IPS-18c (cell line): ENCODE data around the gene PYGB.
"Not testable (repeated sequence)": the region's sequence is repeated elsewhere in the genome, so short reads cannot be mapped to it uniquely, and the experiment has no call there.

ENCODE experiments used
- H3K4me3 ChIP-seq: 2 replicates; pipeline ENCODE4 v1.7.0; 2013; ENCODE audit warnings: low read depth, mild to moderate bottlenecking, low read length, moderate library complexity; ENCODE audit not compliant: insufficient read depth
- H3K9me3 ChIP-seq: one replicate; pipeline ENCODE4 v1.6.1; 2013; ENCODE audit warnings: mild to moderate bottlenecking, low read length, moderate library complexity; ENCODE audit not compliant: control insufficient read depth, insufficient read depth

PYGB gene

GRCh38 chr20:25252686-25253421 lies 5.0 kb downstream of the PYGB start:
- H3K4me3 ChIP-seq, result no peak overlapping the region
- no peaks in the 10 kb centered on the region for H3K9me3 ChIP-seq

- H3K4me3 ChIP-seq, result no peak overlapping the region
- no peaks in the 10 kb centered on the region for H3K9me3 ChIP-seq
Measured at GRCh38 chr20:25253606-25254275, 5.9 kb downstream of the PYGB start.

GRCh38 chr20:25254571-25254970 lies 6.7 kb downstream of the PYGB start:
- H3K9me3 ChIP-seq, result no peaks in the 10 kb centered on the region
- H3K4me3 ChIP-seq, result no peak overlapping the region

GRCh38 chr20:25254986-25255680 lies 7.2 kb downstream of the PYGB start:
- no peaks in the 10 kb centered on the region for H3K9me3 ChIP-seq
- no peak overlapping the region for H3K4me3 ChIP-seq

- H3K4me3 ChIP-seq, result no peak overlapping the region
- peaks cover 8% of the 10 kb centered on the region for H3K9me3 ChIP-seq
Measured at GRCh38 chr20:25256226-25256859, 8.5 kb downstream of the PYGB start.

- Histone ChIP-seq H3K4me3 (no peak overlapping the region), H3K9me3 (peaks cover 8% of the 10 kb centered on the region)
Measured at GRCh38 chr20:25257130-25257529, 9.2 kb downstream of the PYGB start.

GRCh38 chr20:25257756-25258475 lies 10.0 kb downstream of the PYGB start:
- Histone ChIP-seq H3K4me3 (no peak overlapping the region), H3K9me3 (peaks cover 8% of the 10 kb centered on the region)

GRCh38 chr20:25258476-25258805 lies 10.6 kb downstream of the PYGB start:
- H3K9me3 ChIP-seq, result peaks cover 8% of the 10 kb centered on the region
- no peak overlapping the region for H3K4me3 ChIP-seq

- H3K9me3 ChIP-seq, result peaks cover 8% of the 10 kb centered on the region
- no peak overlapping the region for H3K4me3 ChIP-seq
Measured at GRCh38 chr20:25258828-25259227, 10.9 kb downstream of the PYGB start.

GRCh38 chr20:25259358-25259757 lies 11.5 kb downstream of the PYGB start:
- Histone ChIP-seq H3K4me3 (no peak overlapping the region), H3K9me3 (peaks cover 8% of the 10 kb centered on the region)

GRCh38 chr20:25259788-25260254 lies 11.9 kb downstream of the PYGB start:
- peaks cover 8% of the 10 kb centered on the region for H3K9me3 ChIP-seq
- H3K4me3 ChIP-seq, result no peak overlapping the region

- H3K9me3 ChIP-seq, H3K4me3 ChIP-seq: not testable (repeated sequence)
Measured at GRCh38 chr20:25260770-25261437, 13.0 kb downstream of the PYGB start.

GRCh38 chr20:25269057-25269832 lies 21.4 kb downstream of the PYGB start:
- no peak overlapping the region for H3K4me3 ChIP-seq
- no peaks in the 10 kb centered on the region for H3K9me3 ChIP-seq

- H3K4me3 ChIP-seq, result no peak overlapping the region
- no peaks in the 10 kb centered on the region for H3K9me3 ChIP-seq
Measured at GRCh38 chr20:25269833-25270170, 21.9 kb downstream of the PYGB start.

GRCh38 chr20:25270829-25271251 lies 23.0 kb downstream of the PYGB start:
- Histone ChIP-seq H3K9me3 (no peaks in the 10 kb centered on the region), H3K4me3 (no peak overlapping the region)
